Adrenal gland (tissue), 5 donors: ENCODE results near the gene CHST11.

Source experiments
- CTCF ChIP-seq, 6 experiments: fragments of 450-650 bp in 4 of 6; fragments of 200-600 bp in 2 of 6; sonication (generic) in 1 of 6; IDR thresholded peaks; 1 replicate in 5 of 6; 2 replicates in 1 of 6; pipeline versions ENCODE4 v1.5.1 to v1.8.0; 2016 to 2021; ENCODE audit warnings: antibody characterized with exemption in 6 of 6, mild to moderate bottlenecking in 2 of 6, moderate library complexity in 1 of 6
- POLR2A ChIP-seq, 2 donors: fragments of 450-650 bp; IDR thresholded peaks; one replicate each; pipeline ENCODE4 v1.6.1; 2017; ENCODE audit warnings: antibody characterized with exemption in 2 of 2, mild to moderate bottlenecking in 2 of 2, moderate library complexity in 1 of 2
- donor health status: DM: no; HTN: no; CAD: no.

DNA sequence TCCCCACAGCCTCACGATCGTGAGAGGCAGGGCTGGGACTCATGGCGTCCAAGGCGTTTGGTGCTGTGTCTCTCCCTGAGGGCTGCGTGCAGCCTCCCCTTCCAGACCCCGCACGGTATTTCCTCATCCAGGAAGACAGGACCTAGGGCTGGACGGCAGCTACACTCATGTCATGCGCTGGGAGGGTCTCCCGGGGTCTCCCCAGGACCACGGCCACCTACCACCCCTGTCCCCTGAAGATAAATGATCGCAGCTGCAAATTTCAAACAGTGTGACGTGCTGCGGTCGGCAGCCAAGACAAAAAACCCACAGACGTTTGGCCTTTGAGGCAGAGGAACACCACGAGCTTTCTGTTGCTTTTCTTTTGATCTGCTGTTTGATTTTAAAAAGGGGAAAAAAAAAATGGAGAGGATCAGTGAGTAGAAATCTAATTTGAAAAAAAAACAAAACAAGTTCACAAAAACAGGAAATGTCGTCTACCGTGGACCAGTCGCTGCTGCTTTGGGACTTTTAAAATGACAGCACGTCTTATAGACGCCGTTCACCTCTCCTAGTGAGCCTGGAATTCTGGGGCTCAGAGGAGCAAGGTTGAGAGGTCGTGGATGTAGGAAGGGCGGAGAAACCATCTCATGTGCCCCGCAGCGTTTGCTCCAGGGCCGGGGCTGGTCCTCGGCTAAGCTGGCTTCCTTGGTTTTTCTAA, 263.7 kb downstream of the CHST11 start:
- TF ChIP-seq CTCF (IDR thresholded peaks at IDR 0.05): no peak
- TF ChIP-seq POLR2A (IDR thresholded peaks at IDR 0.05): no peak
